DMS114 treated with DMSO at 0.1 percent for 48 hours (cell line): ENCODE data around the gene EFS.

Experiments
- DNase-seq: peaks from one replicate; lab custom pipeline; 2025; ENCODE audit not compliant: unreplicated experiment; lab: John Stamatoyannopoulos, UW

EFS gene

GRCh38 chr14:23359167-23359626, 5.8 kb downstream of the EFS start:
- no peak for DNase-seq

- DNase-seq: no peak
Observed at GRCh38 chr14:23358553-23359166, 6.3 kb downstream of the EFS start.

GRCh38 chr14:23358042-23358441, 6.9 kb downstream of the EFS start:
- DNase-seq: no peak

- DNase-seq: no peak
Observed at GRCh38 chr14:23357261-23357660, 7.7 kb downstream of the EFS start.

- DNase-seq: no peak
Observed at GRCh38 chr14:23356662-23357061, 8.3 kb downstream of the EFS start.

GRCh38 chr14:23355871-23356435, 9.0 kb downstream of the EFS start:
- DNase-seq: no peak

GRCh38 chr14:23354990-23355389, 10.0 kb downstream of the EFS start:
- no peak for DNase-seq

GRCh38 chr14:23353433-23353780, 11.6 kb downstream of the EFS start:
- DNase-seq: no peak

GRCh38 chr14:23352506-23353432, 12.2 kb downstream of the EFS start, which contains the start of gene SLC22A17:
TSS of gene SLC22A17 (minus strand) at chr14:23352887.
- peak; percentile 81 for DNase-seq

- DNase-seq: no peak
Observed at GRCh38 chr14:23351681-23352505, 13.1 kb downstream of the EFS start.

GRCh38 chr14:23349156-23349845, 15.7 kb downstream of the EFS start:
- DNase-seq: no peak

- DNase-seq: no peak
Observed at GRCh38 chr14:23348297-23348655, 16.7 kb downstream of the EFS start.

GRCh38 chr14:23347406-23348296, 17.3 kb downstream of the EFS start:
- DNase-seq: no peak

- no peak for DNase-seq
Observed at GRCh38 chr14:23346693-23347405, 18.1 kb downstream of the EFS start.

- DNase-seq: no peak
Observed at GRCh38 chr14:23345987-23346692, 18.8 kb downstream of the EFS start.

- no peak for DNase-seq
Observed at GRCh38 chr14:23344481-23344880, 20.5 kb downstream of the EFS start.

- no peak for DNase-seq
Observed at GRCh38 chr14:23339506-23340268, 25.3 kb downstream of the EFS start.

- DNase-seq: no peak
Observed at GRCh38 chr14:23335623-23336022, 29.3 kb downstream of the EFS start.
